MM.1S (cell line): ENCODE results near the gene LYSMD2.

ENCODE experiments used
- DNase-seq: peaks from one replicate; pipeline ENCODE4 v3.0.0-alpha.2; 2015
- H2AFZ ChIP-seq: fragments of 300-600 bp; sonication (generic); 2 replicates; pipeline ENCODE4 v1.6.0; 2016; ENCODE audit warnings: antibody characterized with exemption, low read length
- H3F3A ChIP-seq: fragments of 300-600 bp; sonication (generic); 2 replicates; pipeline ENCODE4 v1.6.1; 2016; ENCODE audit warnings: mild to moderate bottlenecking, antibody characterized with exemption, low read length, moderate library complexity, mixed read lengths; ENCODE audit not compliant: insufficient read depth
- H3K27ac ChIP-seq: fragments of 300-600 bp; sonication (generic); 2 replicates; pipeline ENCODE4 v1.5.1; 2016; ENCODE audit warnings: mild to moderate bottlenecking, low read length
- H3K27me3 ChIP-seq: fragments of 300-600 bp; sonication (generic); replicated peaks from 2 replicates; pipeline ENCODE4 v1.6.0; 2016; ENCODE audit warnings: low read length; ENCODE audit not compliant: insufficient read depth
- H3K36me3 ChIP-seq: fragments of 300-600 bp; sonication (generic); replicated peaks from 2 replicates; pipeline ENCODE4 v1.6.1; 2016; ENCODE audit warnings: mild to moderate bottlenecking, low read length, mixed read lengths; ENCODE audit not compliant: insufficient read depth
- H3K4me1 ChIP-seq: fragments of 300-600 bp; sonication (generic); 2 replicates; pipeline ENCODE4 v1.6.1; 2016; ENCODE audit warnings: low read length, mixed read lengths
- H3K4me2 ChIP-seq: fragments of 300-600 bp; sonication (generic); 2 replicates; pipeline ENCODE4 v1.6.0; 2016; ENCODE audit warnings: low read depth, low read length
- H3K4me3 ChIP-seq: fragments of 300-600 bp; sonication (generic); 2 replicates; pipeline ENCODE4 v1.5.1; 2016; ENCODE audit warnings: low read length, mixed read lengths
- H3K79me2 ChIP-seq: fragments of 300-600 bp; sonication (generic); 2 replicates; pipeline ENCODE4 v1.6.1; 2016; ENCODE audit warnings: mixed run types, low read length, mixed read lengths
- H3K9ac ChIP-seq: fragments of 300-600 bp; sonication (generic); 2 replicates; pipeline ENCODE4 v1.6.1; 2016; ENCODE audit warnings: low read length, mixed read lengths
- H3K9me2 ChIP-seq: fragments of 300-600 bp; sonication (generic); replicated peaks from 2 replicates; pipeline ENCODE4 v1.6.1; 2016; ENCODE audit warnings: mild to moderate bottlenecking, low read length, mixed read lengths; ENCODE audit not compliant: insufficient read depth
- H3K9me3 ChIP-seq: fragments of 300-600 bp; sonication (generic); replicated peaks from 2 replicates; pipeline ENCODE4 v1.6.1; 2016; ENCODE audit warnings: mild to moderate bottlenecking, low read length, mixed read lengths; ENCODE audit not compliant: insufficient read depth
- H4K20me1 ChIP-seq: fragments of 300-600 bp; sonication (generic); 2 replicates; pipeline ENCODE4 v1.6.1; 2016; ENCODE audit warnings: mild to moderate bottlenecking, low read length, moderate library complexity, mixed read lengths; ENCODE audit not compliant: insufficient read depth
- CTCF ChIP-seq: fragments of 300-600 bp; sonication (generic); IDR thresholded peaks from 2 replicates; pipeline ENCODE4 v1.5.1; 2016; ENCODE audit warnings: antibody characterized with exemption, low read length, mixed read lengths
- EZH2 ChIP-seq: fragments of 300-600 bp; sonication (generic); optimal IDR thresholded peaks from 2 replicates; pipeline ENCODE3; 2017; ENCODE audit warnings: low read depth, mild to moderate bottlenecking, antibody characterized with exemption, low read length, mixed read lengths
- EZH2phosphoT487 ChIP-seq: fragments of 300-600 bp; sonication (generic); IDR thresholded peaks from 2 replicates; pipeline ENCODE4 v1.6.1; 2018; ENCODE audit warnings: antibody characterized with exemption, low read length

Gene LYSMD2

DNA sequence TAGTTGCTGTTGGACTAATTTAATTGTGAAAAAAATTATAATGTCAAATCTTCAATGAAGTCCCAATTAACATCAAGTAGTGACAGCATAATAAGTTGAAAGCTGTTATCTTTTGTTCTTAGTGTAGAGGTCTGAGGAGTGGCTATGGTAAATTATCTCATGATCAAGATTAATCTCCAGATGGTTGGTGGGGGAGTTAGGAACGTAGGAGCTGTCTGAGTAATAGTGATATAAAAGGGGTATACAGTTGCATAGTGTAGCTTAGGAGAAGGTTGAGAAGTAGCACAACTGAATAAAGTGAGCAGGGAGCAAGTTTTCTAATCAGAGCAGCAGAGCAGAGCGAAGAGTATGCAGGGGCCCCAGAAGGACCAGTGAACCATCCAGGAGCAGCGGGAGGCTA, 33.4 kb upstream of the LYSMD2 start:
- TF ChIP-seq EZH2phosphoT487 (no peak), EZH2 (no peak), CTCF (no peak)
- DNase-seq = no peak
- H3K27me3 ChIP-seq = no peaks in the 10 kb centered on the region
- H3K9ac ChIP-seq = no peak overlapping the region
- no peak overlapping the region for H2AFZ ChIP-seq
- no peaks in the 10 kb centered on the region for H3K9me2 ChIP-seq
- H4K20me1 ChIP-seq = no peaks in the 10 kb centered on the region
- no peaks in the 10 kb centered on the region for H3K36me3 ChIP-seq
- H3K9me3 ChIP-seq = no peaks in the 10 kb centered on the region
- H3K27ac ChIP-seq = no peak overlapping the region
- no peak overlapping the region for H3K4me3 ChIP-seq
- H3K79me2 ChIP-seq = no peaks in the 10 kb centered on the region
- no peaks in the 10 kb centered on the region for H3F3A ChIP-seq
- H3K4me1 ChIP-seq = no peaks in the 10 kb centered on the region
- H3K4me2 ChIP-seq = no peak overlapping the region

DNA sequence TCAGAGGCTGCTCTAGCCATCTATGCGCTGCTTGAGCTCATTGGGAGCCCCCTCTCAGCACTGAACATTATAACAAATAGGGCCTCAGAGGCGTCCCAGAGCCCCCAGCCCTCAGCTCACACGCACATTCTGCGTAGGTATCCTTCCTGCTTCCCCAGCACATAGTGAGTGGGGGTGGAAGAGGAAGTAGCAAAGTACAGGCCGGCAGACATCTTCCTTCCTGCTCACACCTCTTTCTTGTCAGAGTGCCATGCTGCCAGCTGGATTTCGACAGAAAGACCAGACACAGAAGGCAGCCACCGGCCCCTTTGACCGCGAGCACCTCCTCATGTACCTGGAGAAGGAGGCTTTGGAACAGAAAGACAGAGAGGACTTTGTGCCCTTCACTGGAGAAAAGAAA, 30.6 kb upstream of the LYSMD2 start:
- H4K20me1 ChIP-seq = no peaks in the 10 kb centered on the region
- H3K4me3 ChIP-seq = no peak overlapping the region
- H3K4me1 ChIP-seq = no peaks in the 10 kb centered on the region
- H3K9me2 ChIP-seq = no peaks in the 10 kb centered on the region
- no peak for DNase-seq
- H3K4me2 ChIP-seq = no peak overlapping the region
- no peak overlapping the region for H2AFZ ChIP-seq
- TF ChIP-seq EZH2 (no peak), CTCF (no peak)
- no peak overlapping the region for H3K9ac ChIP-seq
- H3K27ac ChIP-seq = no peak overlapping the region
- H3K36me3 ChIP-seq = no peaks in the 10 kb centered on the region
- H3K27me3 ChIP-seq = no peaks in the 10 kb centered on the region
- H3K79me2 ChIP-seq = no peaks in the 10 kb centered on the region
- H3K9me3 ChIP-seq = no peaks in the 10 kb centered on the region
- H3F3A ChIP-seq = no peaks in the 10 kb centered on the region

- H3K4me1 ChIP-seq = no peaks in the 10 kb centered on the region
- no peak overlapping the region for H2AFZ ChIP-seq
- H3K9me2 ChIP-seq = no peaks in the 10 kb centered on the region
- no peak for DNase-seq
- H3K36me3 ChIP-seq = no peaks in the 10 kb centered on the region
- H3K9ac ChIP-seq = no peak overlapping the region
- H4K20me1 ChIP-seq = no peaks in the 10 kb centered on the region
- H3K79me2 ChIP-seq = no peaks in the 10 kb centered on the region
- H3K27ac ChIP-seq = no peak overlapping the region
- no peak for TF ChIP-seq CTCF
- no peak for TF ChIP-seq EZH2phosphoT487
- TF ChIP-seq EZH2 = no peak
- H3K9me3 ChIP-seq = no peaks in the 10 kb centered on the region
- no peaks in the 10 kb centered on the region for H3F3A ChIP-seq
- H3K4me2 ChIP-seq = no peak overlapping the region
- H3K27me3 ChIP-seq = no peaks in the 10 kb centered on the region
- H3K4me3 ChIP-seq = no peak overlapping the region
Observed at GRCh38 chr15:51766341-51766740, 28.9 kb upstream of the LYSMD2 start.

GRCh38 chr15:51765751-51766150, 28.3 kb upstream of the LYSMD2 start:
- Histone ChIP-seq H3K4me3 (no peak overlapping the region), H3K9me2 (no peaks in the 10 kb centered on the region), H3F3A (no peaks in the 10 kb centered on the region), H3K36me3 (no peaks in the 10 kb centered on the region), H3K4me1 (no peaks in the 10 kb centered on the region), H3K9me3 (no peaks in the 10 kb centered on the region), H3K79me2 (no peaks in the 10 kb centered on the region), H3K9ac (no peak overlapping the region), H3K27me3 (no peaks in the 10 kb centered on the region), H4K20me1 (no peaks in the 10 kb centered on the region), H3K4me2 (no peak overlapping the region), H2AFZ (no peak overlapping the region), H3K27ac (no peak overlapping the region)
- TF ChIP-seq CTCF (no peak), EZH2 (no peak), EZH2phosphoT487 (no peak)
- no peak for DNase-seq
